Retinal pigment epithelial cell (primary cell): ENCODE measurements around the gene ADGRD1.
"Not testable (repeated sequence)": the region's sequence is repeated elsewhere in the genome, so short reads cannot be mapped to it uniquely, and the experiment has no call there.

Experiments used
- DNase-seq: peaks from one replicate; pipeline ENCODE4 v3.0.0-alpha.2; 2010; ENCODE audit warnings: low read depth
- H3K4me3 ChIP-seq: 2 replicates; pipeline ENCODE4 v1.5.1; 2011; ENCODE audit warnings: mild to moderate bottlenecking, low read length, control low read depth, moderate library complexity
- CTCF ChIP-seq: conservative IDR thresholded peaks from 2 replicates; pipeline ENCODE4 v1.5.1; 2011; ENCODE audit warnings: low read depth, low read length, control low read depth, inconsistent platforms

The ADGRD1 gene

DNA sequence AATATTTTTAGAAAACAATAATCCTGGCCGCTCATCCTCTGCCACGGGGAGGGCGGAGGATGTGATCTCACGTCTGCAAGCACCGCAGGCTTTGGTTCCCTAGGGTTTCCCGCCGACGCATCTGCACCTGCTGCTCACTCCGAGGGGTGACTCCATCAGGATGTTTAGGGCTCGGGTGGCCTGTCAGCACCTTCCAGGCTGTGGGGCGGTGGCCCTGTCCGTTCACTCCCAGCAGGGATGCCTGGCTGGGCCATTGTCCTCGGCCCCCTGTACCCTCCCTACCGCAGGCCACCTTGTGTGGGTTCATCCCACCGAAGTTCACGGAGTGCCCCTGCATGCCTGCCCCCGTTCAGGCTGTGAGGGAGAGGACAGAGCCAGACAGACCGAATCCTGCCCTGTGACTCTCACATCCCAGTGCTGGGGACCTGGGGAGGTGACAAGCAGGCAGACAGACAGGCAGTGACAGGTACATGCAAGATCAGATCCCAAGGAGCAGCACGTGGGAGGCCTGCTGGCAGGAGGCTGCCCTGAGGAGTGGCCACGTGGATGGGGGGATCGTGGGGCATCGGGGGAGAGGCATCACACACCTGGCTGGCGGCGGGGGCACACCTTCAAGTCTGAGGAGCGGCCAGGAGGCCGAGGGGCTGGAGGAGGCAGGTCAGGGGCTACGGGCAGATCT is 112.6 kb downstream of the ADGRD1 start:
- no peak for DNase-seq
- no peak for TF ChIP-seq CTCF
- no peak overlapping the region for H3K4me3 ChIP-seq

- no peak overlapping the region for H3K4me3 ChIP-seq
- TF ChIP-seq CTCF, result no peak
- no peak for DNase-seq
Measured at GRCh38 chr12:131066886-131067490, 113.3 kb downstream of the ADGRD1 start.

- no peak for DNase-seq
- no peak overlapping the region for H3K4me3 ChIP-seq
- no peak for TF ChIP-seq CTCF
Measured at GRCh38 chr12:131067981-131068851, 114.5 kb downstream of the ADGRD1 start.

DNA sequence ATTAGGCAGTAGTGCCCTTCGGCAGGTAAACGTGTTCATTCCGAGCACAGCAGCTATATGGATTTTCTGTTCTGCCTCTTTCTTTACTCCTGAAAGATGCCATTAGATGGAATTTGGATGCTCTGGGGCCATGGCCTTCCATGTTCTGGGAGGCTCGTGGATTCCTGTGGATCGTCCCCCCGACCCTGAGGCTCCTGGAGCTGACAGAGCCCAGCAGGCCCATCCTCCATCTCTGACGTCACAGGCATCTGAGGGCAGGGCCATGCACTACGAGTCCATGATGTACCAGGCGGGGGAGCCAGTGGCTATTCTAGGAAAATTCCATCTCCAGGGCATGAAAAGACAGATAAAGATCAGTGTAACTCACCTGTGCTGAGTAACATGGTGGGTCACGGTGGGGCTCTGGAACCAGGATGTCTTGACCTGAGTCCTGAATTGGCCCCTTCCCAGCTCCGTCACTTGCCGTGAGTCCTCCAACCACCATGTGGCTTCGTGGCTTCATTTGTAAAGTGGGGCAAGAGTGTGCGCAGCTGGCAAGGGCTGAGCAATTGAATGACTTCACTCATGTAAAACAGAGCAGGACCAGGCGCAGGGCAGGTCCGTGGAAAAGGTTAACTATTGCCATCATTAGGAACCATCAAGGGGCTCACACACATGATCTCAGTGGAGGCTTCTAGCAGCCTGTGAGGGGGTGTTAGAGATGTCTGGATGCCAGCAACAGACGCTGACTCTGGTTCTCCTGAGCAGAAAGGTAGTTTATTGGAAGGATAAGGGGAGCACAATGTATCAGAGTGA is 115.4 kb downstream of the ADGRD1 start:
- DNase-seq, H3K4me3 ChIP-seq: not testable (repeated sequence)

DNA sequence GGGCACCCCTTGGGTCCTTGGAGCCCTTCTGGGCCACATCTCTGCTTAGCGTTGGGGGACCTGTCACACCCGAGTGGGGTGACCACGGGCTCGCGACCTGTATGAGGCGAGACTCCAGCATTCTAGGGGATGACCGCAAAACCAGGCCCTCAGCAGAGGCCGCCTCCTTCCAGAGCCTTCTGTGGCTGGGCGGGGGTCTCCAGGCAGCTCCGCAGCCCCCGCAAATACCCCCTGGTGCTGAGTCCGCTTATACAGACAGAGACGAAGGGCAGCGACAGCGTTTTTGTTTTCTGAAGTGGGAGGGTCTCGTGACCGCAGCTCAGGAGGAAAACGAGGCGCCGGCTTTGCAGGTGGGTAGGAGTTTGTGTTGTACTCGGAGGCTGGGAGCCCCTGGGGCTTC is 116.4 kb downstream of the ADGRD1 start:
- DNase-seq, H3K4me3 ChIP-seq: not testable (repeated sequence)

DNA sequence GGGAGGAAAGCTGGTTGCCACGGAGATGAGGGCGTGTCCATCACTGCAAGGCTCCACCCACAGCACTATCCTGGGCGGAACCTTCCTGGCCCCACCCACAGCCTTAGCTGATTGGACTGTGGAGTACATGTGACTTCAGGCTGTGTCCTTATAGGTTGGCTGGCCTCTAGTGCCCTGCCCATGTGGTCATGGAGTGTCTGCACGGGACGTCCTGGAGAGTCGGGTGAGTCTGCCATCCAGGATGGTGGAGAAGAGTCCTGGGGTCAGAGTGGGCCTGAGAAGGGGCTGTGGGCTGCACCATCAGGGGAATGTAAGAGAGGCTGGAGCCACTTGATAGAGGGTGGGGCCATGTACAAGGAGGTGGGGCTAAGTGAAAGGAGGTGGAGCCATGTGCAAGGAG is 117.0 kb downstream of the ADGRD1 start:
- DNase-seq, H3K4me3 ChIP-seq: not testable (repeated sequence)

DNA sequence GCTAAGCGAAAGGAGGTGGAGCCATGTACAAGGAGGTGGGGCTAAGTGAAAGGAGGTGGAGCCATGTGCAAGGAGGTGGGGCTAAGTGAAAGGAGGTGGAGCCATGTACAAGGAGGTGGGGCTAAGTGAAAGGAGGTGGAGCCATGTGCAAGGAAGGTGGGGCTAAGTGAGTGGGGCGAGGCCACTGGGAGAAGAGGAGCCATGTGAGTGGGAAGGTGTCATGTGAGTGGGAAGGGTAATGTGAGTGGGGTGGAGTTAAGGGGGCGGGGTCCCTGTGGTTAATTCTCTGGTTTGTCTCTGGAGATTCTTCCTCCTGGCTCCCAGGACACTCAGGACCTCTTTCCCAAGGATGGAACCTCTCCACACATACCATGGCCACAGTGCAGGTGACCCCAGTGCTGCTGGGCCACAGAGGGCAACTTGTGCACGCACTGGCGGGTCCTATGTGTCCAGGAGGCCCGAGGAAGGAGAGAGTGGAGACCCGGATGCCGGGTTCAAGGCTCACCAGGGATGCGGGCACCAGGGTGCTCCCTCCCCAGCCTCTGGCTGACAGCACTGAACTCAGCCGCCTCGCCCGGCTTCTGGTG is 117.6 kb downstream of the ADGRD1 start:
- not testable (repeated sequence) for DNase-seq, H3K4me3 ChIP-seq

DNA sequence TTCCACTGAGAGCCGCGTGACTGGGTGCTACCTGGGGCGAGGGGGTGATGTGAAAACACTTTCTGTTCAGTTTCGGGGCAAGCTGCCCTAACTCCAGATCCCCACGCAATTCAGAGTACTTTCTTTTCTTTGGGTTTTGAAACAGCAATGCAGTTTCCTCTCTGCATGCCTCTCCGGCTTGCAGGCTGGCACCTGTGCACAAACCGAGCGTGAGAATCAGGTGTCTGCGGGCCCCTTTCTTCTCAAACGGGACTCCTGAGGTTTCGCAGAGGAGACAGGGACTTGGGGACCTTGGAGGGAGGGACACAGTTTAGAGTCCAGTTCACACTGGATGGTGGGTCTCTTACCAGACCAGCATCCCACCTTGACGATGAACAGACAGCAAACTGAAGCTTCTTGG is 118.2 kb downstream of the ADGRD1 start:
- not testable (repeated sequence) for DNase-seq, H3K4me3 ChIP-seq

DNA sequence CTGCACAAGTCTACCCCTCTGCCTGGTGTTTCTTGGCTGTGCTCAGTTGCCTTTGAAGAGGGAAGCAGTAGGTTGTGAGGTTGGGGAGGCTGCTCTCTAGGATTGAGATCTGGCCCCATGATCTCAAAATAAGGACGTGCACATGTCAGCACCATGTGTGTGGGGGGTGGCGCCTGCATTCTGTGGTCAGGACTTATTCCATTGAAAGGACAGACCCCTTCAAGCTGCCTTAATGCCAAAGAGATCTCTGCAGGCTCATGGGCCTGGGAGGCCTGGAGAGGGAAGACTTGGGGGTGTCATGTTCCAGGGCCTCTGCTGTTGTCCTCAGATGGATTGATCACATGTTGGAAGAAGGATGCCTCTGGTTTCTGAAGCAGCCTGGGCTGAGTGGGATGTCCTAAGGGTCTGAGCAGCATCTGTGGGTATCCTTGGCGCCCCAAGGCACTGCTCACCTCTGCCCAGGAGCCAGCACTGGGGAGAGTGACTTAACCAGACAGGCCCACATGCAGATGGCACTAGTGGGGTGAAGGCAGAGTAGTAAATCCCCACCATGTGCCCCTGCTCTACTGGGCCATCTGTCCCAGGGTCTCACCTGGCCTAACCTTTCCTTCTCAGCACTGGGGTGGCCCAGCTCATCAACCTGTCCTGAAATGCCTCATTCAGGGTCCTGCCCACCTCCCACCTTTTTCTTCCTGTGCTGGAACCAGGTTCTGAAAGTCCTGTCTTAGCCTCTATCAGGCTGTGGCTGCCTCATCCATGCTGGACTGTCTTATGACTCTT is 118.9 kb downstream of the ADGRD1 start:
- no peak for TF ChIP-seq CTCF
- H3K4me3 ChIP-seq, result no peak overlapping the region
- no peak for DNase-seq
